Epithelial cell of esophagus (primary cell): ENCODE results near the gene FAM149A.
A peak's percentile ranks its signal among the peaks of the same experiment; 100 is the strongest.

ENCODE experiments used
- DNase-seq: peaks from one replicate; pipeline ENCODE4 v3.0.0; 2010; ENCODE audit warnings: low read depth
- H3K4me3 ChIP-seq: 2 replicates; pipeline ENCODE4 v1.5.1; 2011; ENCODE audit warnings: mild to moderate bottlenecking, low read length, control low read depth
- CTCF ChIP-seq: IDR thresholded peaks from 2 replicates; pipeline ENCODE4 v1.5.1; 2011; ENCODE audit warnings: low read depth, mild to moderate bottlenecking, low read length, control low read depth, inconsistent platforms; ENCODE audit not compliant: insufficient read depth; ENCODE audit errors: missing control alignments

The FAM149A gene

GRCh38 chr4:186104114-186104889 lies at the start of gene FAM149A:
Gene FAM149A, plus strand, starts transcription at chr4:186104704.
- no peak within 1 kb of the TSS for H3K4me3 ChIP-seq

GRCh38 chr4:186058253-186058979 lies 46.1 kb upstream of the FAM149A start:
- TF ChIP-seq CTCF, result no peak
- no peak for DNase-seq

More at GRCh38 chr4:186104114-186104889, at the start of gene FAM149A:
- DNase-seq, result peak; percentile 24
- TF ChIP-seq CTCF, result no peak

GRCh38 chr4:186058980-186059316 lies 45.6 kb upstream of the FAM149A start:
- no peak overlapping the region for H3K4me3 ChIP-seq
- no peak for TF ChIP-seq CTCF
- DNase-seq, result no peak

More at GRCh38 chr4:186058253-186058979, 46.1 kb upstream of the FAM149A start:
- no peak overlapping the region for H3K4me3 ChIP-seq

GRCh38 chr4:186061921-186062320 lies 42.6 kb upstream of the FAM149A start:
- no peak overlapping the region for H3K4me3 ChIP-seq
- TF ChIP-seq CTCF, result no peak
- no peak for DNase-seq

GRCh38 chr4:186067757-186068385 lies 36.6 kb upstream of the FAM149A start:
- H3K4me3 ChIP-seq, result no peak overlapping the region
- DNase-seq, result peak; percentile 56
- TF ChIP-seq CTCF, result peak; percentile 44

GRCh38 chr4:186068581-186069348 lies 35.7 kb upstream of the FAM149A start, which contains the start of gene TLR3:
Gene TLR3, plus strand, starts transcription at chr4:186069156. Its CDS starts 7,464 bp downstream, at chr4:186076620.
- peak; percentile 15 for DNase-seq
- H3K4me3 ChIP-seq, result peak within 1 kb of the TSS; percentile 50
- no peak for TF ChIP-seq CTCF
